HG03196 (cell line): ENCODE measurements around the gene CHST11.

Source experiments
- ATAC-seq: cut with Tn5 transposase; IDR thresholded peaks from one replicate; pipeline ENCODE4 v1.9.1; 2021; ENCODE audit not compliant: unreplicated experiment

CHST11 gene

DNA sequence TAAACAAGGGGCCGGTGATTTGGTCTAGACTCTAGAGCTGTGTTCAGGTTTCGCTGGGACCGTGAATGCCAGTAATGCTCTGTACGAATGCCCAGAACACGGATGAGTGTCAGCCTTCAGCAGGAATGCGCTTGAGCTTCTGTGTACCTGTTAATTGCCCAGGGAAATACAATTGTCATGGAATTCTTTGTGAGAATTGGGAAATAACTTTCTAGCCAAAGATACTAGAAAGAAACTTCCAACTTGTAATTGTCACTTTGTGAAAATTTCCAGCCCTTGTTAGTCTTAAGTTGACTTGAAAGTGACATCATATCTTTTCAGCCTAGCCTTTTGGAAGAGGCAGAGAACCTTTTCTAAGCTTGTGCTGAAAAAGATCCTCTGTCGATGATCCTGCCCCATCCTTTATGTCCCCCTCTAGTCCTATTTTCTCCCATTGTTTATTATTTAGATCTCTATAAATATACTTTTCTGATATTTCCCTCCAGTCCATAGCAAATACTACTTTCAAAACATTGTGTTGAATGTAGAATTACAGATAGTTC lies 2.7 kb downstream of the CHST11 start:
- no peak for ATAC-seq

DNA sequence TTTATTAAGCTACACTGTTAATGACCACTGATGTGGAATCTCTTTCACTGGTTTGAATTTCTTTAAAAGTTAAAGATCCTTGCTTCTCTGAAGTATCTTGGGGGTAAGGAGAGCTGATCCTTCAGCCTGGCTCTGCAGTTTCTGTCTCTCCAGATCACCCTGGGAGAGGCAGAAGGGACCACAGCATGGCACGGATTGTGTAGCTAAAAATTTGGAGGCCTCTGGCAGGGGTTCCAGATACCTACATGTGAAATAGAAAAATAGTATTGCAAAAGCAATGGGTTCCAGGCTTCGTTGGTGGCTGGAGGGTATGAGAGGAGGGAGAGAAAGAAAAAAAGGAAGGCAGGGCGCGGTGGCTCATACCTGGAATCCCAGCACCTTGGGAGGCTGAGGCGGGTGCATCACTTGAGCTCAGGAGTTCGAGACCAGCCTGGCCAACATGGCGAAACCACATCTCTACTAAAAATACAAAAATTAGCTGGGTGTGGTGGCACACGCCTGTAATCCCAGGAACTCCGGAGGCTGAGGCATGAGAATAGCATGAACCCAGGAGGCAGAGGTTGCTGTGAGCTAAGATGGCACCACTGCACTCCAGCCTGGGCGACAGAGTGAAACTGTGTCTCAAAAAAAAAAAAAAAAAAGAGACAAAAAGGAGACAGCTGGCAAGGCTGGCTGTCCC lies 3.4 kb downstream of the CHST11 start:
- ATAC-seq: no peak

DNA sequence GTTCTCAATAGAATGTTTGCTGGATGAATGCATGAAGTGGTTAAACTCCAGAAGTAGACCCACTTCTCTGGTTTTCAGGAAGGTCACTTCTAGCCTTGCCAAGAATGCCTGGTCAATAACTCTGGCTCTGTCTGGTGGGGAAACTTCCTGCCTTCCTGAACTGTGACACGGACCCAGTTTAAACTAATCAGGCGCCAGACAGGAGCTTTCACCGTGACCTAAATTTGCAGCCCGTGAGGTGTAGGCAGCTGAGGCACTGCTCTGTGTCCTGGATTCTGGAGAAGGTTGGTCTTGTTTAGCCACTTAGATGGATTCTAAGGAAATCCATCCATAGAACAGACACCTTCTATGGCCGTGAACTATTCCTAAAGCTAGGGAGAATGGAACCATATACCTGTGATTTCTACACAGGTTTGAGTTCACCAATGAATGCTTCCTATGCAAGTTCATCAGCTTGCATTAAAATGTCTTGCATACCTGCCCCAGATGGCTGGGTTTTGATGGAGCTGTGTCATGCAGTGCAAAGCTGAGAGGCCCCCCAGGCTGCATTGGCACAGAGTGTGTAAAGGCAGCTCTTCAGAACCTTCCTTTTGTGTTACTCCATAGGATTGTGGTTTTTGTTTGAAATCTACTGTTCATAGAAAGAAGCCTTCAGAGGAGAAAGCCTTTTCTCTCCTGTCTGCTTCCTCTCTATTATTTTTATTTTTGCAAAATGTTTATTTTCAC lies 4.4 kb downstream of the CHST11 start:
- ATAC-seq: no peak

- ATAC-seq: no peak
Measured at GRCh38 chr12:104462325-104462724, 5.6 kb downstream of the CHST11 start.

GRCh38 chr12:104462931-104463339 lies 6.2 kb downstream of the CHST11 start:
- no peak for ATAC-seq

DNA sequence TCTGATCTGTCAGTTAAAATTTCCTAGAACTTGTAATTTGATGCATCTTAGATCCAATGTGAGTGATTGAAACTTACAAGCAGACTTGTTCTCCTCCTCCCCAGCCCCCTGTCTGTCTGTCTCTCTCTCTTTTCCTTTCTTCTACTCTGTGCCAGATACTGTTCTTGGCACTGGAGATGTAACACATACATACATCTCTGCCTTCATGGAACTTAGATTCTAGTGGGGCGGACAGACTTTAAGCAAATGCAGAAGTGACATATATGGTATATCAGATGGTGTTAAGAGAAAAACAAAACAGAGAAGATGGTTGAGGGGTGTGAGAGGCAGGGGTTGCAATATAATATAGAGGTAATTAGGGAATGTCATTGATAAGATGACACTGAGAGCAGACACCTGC lies 6.6 kb downstream of the CHST11 start:
- ATAC-seq: no peak

DNA sequence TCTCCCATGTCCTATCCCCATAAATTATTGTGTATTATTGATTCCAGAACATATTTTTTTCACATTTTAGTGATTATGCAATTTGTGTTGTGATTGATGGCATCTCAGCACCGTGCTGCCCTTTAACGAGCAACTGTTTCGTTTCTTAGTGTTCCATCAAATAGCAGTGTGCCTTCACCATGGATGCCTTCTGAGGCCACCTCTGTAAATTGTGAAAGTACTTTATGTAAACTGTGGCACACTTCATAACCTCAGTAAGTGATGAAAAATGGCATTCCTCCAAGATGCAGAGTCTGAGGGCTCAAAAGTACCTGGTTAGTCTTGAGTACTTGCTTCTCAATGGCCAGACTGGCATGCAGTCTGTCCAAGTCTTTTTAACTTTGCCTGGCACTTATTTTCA lies 8.2 kb downstream of the CHST11 start:
- no peak for ATAC-seq

DNA sequence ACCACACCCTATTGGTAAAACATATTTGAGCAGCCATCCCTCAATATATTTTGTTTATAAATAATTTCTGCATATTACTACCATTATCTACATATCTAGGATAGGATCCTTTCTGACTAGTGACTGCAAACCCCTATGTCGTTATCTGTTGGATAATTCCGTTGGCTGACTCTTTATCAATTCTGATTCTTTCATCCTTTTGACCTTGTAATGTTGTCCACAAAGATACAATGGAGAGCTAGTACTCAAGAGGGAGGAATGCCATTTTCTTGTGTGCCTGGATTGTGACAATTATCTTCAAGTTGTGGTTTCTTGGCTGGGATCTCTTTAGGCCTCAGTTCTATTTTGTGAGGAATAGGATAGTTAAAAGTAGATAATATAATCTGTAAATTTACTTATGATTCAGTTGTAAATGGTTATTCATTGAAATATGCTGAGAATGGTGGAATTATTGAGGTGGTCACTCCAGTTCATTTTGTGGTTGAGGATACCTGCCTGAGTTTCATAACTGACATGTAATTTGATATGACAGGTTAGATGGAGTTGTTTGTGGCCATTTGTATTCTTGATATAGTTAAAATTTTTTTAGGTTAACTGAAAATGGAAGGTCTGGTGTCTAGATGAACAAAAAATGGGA lies 10.1 kb downstream of the CHST11 start:
- ATAC-seq: no peak

DNA sequence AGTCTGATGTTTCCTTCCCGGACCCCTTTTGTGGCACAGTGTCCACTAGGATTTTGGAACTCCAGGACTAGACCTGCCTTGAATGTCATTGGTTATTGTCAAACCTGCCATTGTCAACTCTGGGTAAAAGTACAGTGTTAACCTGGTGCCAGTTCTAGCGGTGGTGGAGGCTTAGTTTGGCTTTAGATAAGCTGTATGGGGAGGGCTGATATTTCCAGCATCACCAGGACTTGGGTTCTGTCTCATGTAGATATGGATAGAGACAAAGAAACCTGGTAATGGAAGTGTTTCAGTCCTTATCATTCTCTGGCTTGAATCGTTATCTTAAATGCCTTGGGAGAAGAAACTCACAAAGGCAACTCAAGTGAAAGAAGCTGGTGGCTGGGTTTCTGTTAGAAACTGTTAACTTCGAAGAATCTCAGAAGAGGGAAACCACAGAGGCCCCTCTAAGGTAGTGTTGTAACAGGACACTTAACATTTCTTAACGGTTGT lies 10.6 kb downstream of the CHST11 start:
- no peak for ATAC-seq

GRCh38 chr12:104468371-104468770 lies 11.6 kb downstream of the CHST11 start:
- no peak for ATAC-seq

DNA sequence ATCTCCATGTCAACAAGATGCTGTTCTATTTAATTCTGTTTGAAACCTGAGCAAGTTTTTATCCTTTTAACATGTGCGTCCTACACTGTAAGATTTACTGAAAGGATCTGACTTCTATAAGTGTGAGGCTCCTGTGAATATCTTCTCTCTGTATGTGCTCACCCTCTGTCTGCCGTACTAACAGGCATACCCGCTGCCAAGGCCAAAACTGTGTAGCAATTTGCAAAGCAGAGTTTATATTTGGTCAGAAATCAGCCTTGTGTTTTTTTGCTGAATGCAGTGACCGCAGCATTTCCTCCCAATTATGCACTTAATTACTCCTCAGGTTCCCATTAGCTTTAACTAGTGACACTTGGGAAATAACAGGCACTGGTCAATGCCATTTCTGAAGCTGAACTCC lies 12.3 kb downstream of the CHST11 start:
- no peak for ATAC-seq

DNA sequence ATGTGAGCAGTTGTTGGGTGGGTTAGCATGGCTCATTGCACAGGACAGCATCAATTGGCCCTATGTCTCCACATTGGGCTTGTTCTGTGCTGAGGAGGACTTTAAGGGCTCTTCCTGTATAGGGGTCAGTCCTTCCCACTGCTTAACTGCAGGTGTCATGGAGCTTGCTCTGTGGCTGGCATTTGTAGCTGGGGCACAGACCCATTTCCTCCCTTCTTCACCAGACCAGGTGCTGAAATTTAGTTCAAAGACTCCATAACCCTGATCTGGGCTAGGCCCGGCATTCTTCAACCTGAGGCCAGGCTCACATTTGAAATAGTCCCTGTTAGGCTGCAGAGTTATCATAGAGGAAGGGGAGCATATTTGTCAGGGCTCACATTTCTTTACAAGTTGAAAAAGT lies 12.8 kb downstream of the CHST11 start:
- ATAC-seq: no peak

DNA sequence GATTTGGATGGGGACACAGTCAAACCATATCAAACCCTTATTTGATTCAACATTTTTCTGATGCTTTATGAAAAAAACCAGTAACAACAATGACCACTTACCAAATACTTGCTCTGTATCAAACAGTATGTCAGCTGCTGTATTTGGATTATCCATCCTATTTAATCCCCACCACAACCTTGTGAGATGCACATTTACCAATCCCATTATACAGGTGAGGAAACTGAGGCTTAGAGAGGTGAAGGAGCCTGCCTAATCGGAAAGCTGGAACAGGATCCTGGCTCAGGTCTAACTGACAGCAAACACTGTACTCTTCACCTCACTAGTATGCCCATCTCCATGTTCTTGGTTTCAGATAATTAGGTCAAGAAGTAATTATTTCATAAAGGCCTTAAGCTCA lies 13.8 kb downstream of the CHST11 start:
- no peak for ATAC-seq

DNA sequence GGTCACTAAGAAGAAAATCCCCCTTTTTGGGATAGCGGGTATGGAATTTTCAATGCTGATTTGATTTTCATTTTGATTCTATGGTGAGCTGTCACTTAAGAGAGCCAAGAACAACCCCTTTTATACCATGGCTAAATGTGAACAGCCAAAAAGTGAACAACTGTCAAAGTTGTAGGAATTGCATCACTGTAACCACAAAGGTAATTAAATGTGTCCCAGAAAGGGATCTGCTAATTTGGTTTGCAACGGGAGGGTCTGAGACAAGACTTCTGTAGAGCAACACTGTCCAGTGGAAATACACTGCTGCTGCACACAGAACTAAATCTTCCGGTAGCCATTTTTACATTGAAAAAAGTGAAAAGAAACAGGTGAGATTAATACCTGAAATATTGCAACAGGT lies 14.6 kb downstream of the CHST11 start:
- ATAC-seq: no peak

- ATAC-seq: no peak
Measured at GRCh38 chr12:104472748-104473147, 16.0 kb downstream of the CHST11 start.

- no peak for ATAC-seq
Measured at GRCh38 chr12:104473374-104473983, 16.7 kb downstream of the CHST11 start.

GRCh38 chr12:104475271-104475670 lies 18.5 kb downstream of the CHST11 start:
- ATAC-seq: no peak

DNA sequence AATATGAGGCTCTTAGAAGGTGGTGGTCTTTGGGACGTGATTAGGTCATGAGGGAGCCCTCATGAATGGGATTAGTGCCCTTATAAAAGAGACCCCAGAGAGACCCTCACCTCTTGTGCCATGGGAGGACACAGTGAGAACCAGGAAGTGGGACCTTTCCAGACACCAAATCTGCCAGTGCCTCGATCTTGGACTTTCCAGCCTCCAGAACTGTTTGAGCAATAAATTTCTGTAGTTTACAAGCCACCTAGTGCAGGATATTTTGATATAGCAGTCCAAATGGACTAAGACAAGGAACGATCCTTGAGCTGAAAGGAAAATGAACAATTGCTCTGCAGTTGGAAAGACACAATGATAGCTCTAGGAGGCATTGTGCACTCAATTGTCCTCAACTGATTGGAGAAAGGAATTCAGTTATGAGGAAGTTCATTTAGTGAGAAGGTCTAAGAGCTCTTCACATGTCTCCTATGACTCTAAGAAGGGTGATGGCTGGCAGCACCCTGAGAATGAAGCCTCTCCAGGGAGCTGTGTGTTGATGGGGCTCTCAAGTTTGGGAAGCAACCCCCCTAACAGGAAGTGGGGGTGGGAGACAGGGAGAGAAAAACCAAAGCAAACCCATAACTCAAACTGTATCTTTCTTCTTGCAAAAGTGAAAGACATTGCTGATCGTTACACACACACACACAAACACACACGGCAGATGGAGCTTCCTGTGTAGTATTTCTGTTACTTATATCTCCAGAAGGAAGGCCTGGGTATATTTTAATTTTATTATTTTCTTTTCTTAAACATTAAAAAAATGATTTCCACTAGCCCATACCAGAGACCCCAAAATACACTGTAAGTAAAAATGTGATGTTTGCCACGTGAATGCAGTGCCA lies 21.0 kb downstream of the CHST11 start:
- no peak for ATAC-seq

- ATAC-seq: peak; percentile 88
Measured at GRCh38 chr12:104478396-104479122, 21.8 kb downstream of the CHST11 start.
